ENCODE results near the gene OR6C68. TPM values are rescaled to one million over a fixed set of nuclear protein-coding genes. Genes with fewer than 3 reads are reported as not detected.

The OR6C68 gene
- not detected in 2 replicates for total RNA-seq (2021; fragmentation: NEBNext Ultra II Directional; extraction: Animal tissue kit (Norgen Biotek cat#: 25700))
- polyA plus RNA-seq (2011; rRNA removed) = not detected in 2 replicates
- not detected for polyA plus RNA-seq (2011; cell fraction: cytosol; rRNA removed)
- not detected for polyA plus RNA-seq (2011; cell fraction: nucleus; rRNA removed)
- polyA plus RNA-seq (2012, experiment 1 of 2) = not detected in 4 replicates
- not detected for polyA plus RNA-seq (2012, experiment 2 of 2)
- polyA plus RNA-seq (2013, experiment 1 of 2) = not detected
- not detected for polyA plus RNA-seq (2013, experiment 2 of 2)
- not detected in 2 replicates for polyA minus RNA-seq (2011; rRNA and poly(A)+ RNA removed)
- polyA minus RNA-seq (2011; cell fraction: cytosol; rRNA and poly(A)+ RNA removed) = not detected
- not detected for polyA minus RNA-seq (2011; cell fraction: nucleus; rRNA and poly(A)+ RNA removed)
- long read RNA-seq, experiment 1 = 0 reads
- long read RNA-seq, experiment 2 = 0 reads

DNA sequence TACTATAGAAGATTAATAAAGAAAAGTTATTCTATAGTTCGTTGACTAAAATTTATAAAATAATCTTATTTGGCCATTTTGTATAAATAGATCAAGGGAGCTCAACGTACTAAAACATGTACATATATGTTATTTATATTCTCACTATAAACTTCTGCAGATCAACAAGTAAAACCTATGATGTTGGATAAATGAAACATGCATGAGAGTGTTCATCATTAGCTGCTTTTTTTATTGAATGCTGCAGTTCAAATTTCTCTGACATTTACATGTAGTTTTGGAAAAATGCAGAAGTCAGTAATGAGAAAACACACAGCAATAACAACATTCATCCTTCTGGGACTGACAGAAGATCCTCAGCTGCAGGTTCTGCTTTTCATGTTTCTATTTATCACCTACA lies at the start of gene OR6C68:
TSS of gene OR6C68 (plus strand) at position 301 of the 400 bp plus-strand sequence. CDS start at position 301, 0 bp downstream.
- H4K8ac ChIP-seq (ENCODE audit: extremely low read depth, insufficient read depth, low read length) = no peak within 1 kb of the TSS
- no peak within 1 kb of the TSS for H2BK12ac ChIP-seq (ENCODE audit: low read depth, low read length)
- no peak within 1 kb of the TSS for H3K4me2 ChIP-seq (ENCODE audit: insufficient read depth in 1 of 2, low read depth in 2 of 2, low read length in 2 of 2)
- H3K56ac ChIP-seq (replicated peaks; ENCODE audit: insufficient read length, low read depth, low read length) = no peak within 1 kb of the TSS
- no peak within 1 kb of the TSS for H2BK20ac ChIP-seq (ENCODE audit: low read length)
- WGBS, 2 experiments (ENCODE audit: extremely low coverage in 1 of 2, insufficient coverage in 1 of 2, insufficient read length in 1 of 2, insufficient replicate concordance in 2 of 2, low coverage in 1 of 2, low lambda C conversion rate in 2 of 2, missing lambda C conversion rate in 1 of 2) = 84% methylated on average over 2 of the region's 2 CpGs; no CpG with 5 or more reads in 1 of the 2 experiments
- H2BK120ac ChIP-seq (replicated peaks; ENCODE audit: low read depth, low read length) = no peak within 1 kb of the TSS
- no peak within 1 kb of the TSS for H3K9ac ChIP-seq (replicated peaks in 1 of 4; ENCODE audit: extremely low read depth in 1 of 4, low read depth in 3 of 4, low read length in 3 of 4)
- H2BK5ac ChIP-seq (ENCODE audit: low read depth, low read length) = no peak within 1 kb of the TSS
- H3K9me3 ChIP-seq (ENCODE audit: insufficient read depth in 2 of 2, low read depth in 1 of 2, low read length in 1 of 2) = no peaks in the 10 kb centered on the region
- POLR2A ChIA-PET (ENCODE audit: partially characterized antibody) = no interaction called here
- H3K27ac ChIP-seq (ENCODE audit: low read depth, low read length) = no peak within 1 kb of the TSS
- H3K4ac ChIP-seq (replicated peaks; ENCODE audit: insufficient read length, low read depth, low read length) = no peak within 1 kb of the TSS
- H2AK5ac ChIP-seq (ENCODE audit: low read depth, low read length) = no peak within 1 kb of the TSS
- no peaks in the 10 kb centered on the region for H3K4me1 ChIP-seq (replicated peaks in 1 of 4; ENCODE audit: control insufficient read depth in 3 of 4, insufficient read depth in 4 of 4, low read length in 3 of 4)
- CTCF ChIA-PET (ENCODE audit: partially characterized antibody) = interaction anchor here (0.9 to 1.2 kb wide), 3 partner anchors 8 to 164 kb away, joined by 3 to 4 read pairs (median 3); no protein-coding TSS in a partner anchor
- no peak within 1 kb of the TSS for H3K14ac ChIP-seq (ENCODE audit: insufficient read length)
- FAIRE-seq (no peak), DNase-seq (ENCODE audit: low read depth in 1 of 2, low spot score in 2 of 2) (no peak)
- H3K79me2 ChIP-seq (ENCODE audit: control insufficient read depth in 1 of 2, insufficient read depth in 2 of 2, low read length in 2 of 2) = no peaks in the 10 kb centered on the region
- H4K91ac ChIP-seq (replicated peaks; ENCODE audit: insufficient read length, low read length) = no peak within 1 kb of the TSS
- H2AFZ ChIP-seq (ENCODE audit: low read length) = no peak within 1 kb of the TSS
- H4K20me1 ChIP-seq (replicated peaks in 1 of 2; ENCODE audit: control insufficient read depth in 1 of 2, insufficient read depth in 2 of 2, low read length in 2 of 2) = no peaks in the 10 kb centered on the region
- no peak within 1 kb of the TSS for H4K5ac ChIP-seq (ENCODE audit: insufficient read length, low read depth, low read length)
- no peak for TF ChIP-seq JUND (IDR thresholded peaks at IDR 0.05; ENCODE audit: low read length)
- TF ChIP-seq RNF2 (IDR thresholded peaks at IDR 0.05; ENCODE audit: borderline replicate concordance, low read depth, low read length, missing control alignments, poor library complexity, severe bottlenecking) = no peak
- H3K18ac ChIP-seq (ENCODE audit: extremely low read depth, low read length) = no peak within 1 kb of the TSS
- no peak within 1 kb of the TSS for H3K23ac ChIP-seq (ENCODE audit: insufficient read length)
- no peaks in the 10 kb centered on the region for H3K79me1 ChIP-seq (ENCODE audit: low read depth, low read length)
- no peak within 1 kb of the TSS for H2BK15ac ChIP-seq (ENCODE audit: low read length)
- H3K23me2 ChIP-seq (ENCODE audit: low read depth, low read length) = no peaks in the 10 kb centered on the region
- H3K4me3 ChIP-seq (ENCODE audit: extremely low read depth in 1 of 4, insufficient read depth in 2 of 4, low read depth in 3 of 4, low read length in 4 of 4) = no peak within 1 kb of the TSS
- no peaks in the 10 kb centered on the region for H3K36me3 ChIP-seq (ENCODE audit: control insufficient read depth in 2 of 4, insufficient read depth in 4 of 4, low read length in 3 of 4)
- H3K27me3 ChIP-seq (replicated peaks in 1 of 4; ENCODE audit: control insufficient read depth in 3 of 4, extremely low read depth in 1 of 4, insufficient read depth in 3 of 4, low read length in 3 of 4) = no peaks in the 10 kb centered on the region

Data from H1 (cell line).